Liver (tissue), 9 donors: Measurements from ENCODE around the gene TNNI3K. TPM values are rescaled to one million over a fixed set of nuclear protein-coding genes. Genes with fewer than 3 reads are reported as not detected.

Source experiments
- DNase-seq: peaks from one replicate; pipeline ENCODE4 v3.0.0-alpha.2; 2017; ENCODE audit warnings: low spot score
- H3K27ac ChIP-seq, 2 donors: one replicate each; pipeline ENCODE4 v1.7.0; 2013; ENCODE audit warnings: inconsistent platforms in 2 of 2, low read length in 2 of 2, control low read depth in 1 of 2, low read depth in 1 of 2, mild to moderate bottlenecking in 1 of 2
- H3K27me3 ChIP-seq, 4 donors: one replicate each; pipeline versions ENCODE4 v1.6.1 to v1.7.0; 2013; ENCODE audit warnings: low read length in 3 of 4, inconsistent platforms in 1 of 4, mild to moderate bottlenecking in 1 of 4, moderate library complexity in 1 of 4; ENCODE audit not compliant: control insufficient read depth in 4 of 4, insufficient read depth in 4 of 4
- H3K36me3 ChIP-seq, 4 donors: one replicate each; pipeline versions ENCODE4 v1.6.1 to v1.7.0; 2013; ENCODE audit warnings: low read length in 3 of 4, mild to moderate bottlenecking in 3 of 4, low read depth in 1 of 4, moderate library complexity in 1 of 4; ENCODE audit not compliant: control insufficient read depth in 4 of 4, insufficient read depth in 3 of 4
- H3K4me1 ChIP-seq, 4 donors: one replicate each; pipeline versions ENCODE4 v1.6.1 to v1.7.0; 2013; ENCODE audit warnings: low read length in 3 of 4, mild to moderate bottlenecking in 3 of 4, moderate library complexity in 1 of 4; ENCODE audit not compliant: control insufficient read depth in 4 of 4, insufficient read depth in 4 of 4
- H3K4me3 ChIP-seq, 3 donors: one replicate each; pipeline versions ENCODE4 v1.6.1 to v1.7.0; 2013; ENCODE audit warnings: low read length in 3 of 3, control low read depth in 1 of 3, low read depth in 1 of 3, mild to moderate bottlenecking in 1 of 3
- H3K9ac ChIP-seq, 2 donors: one replicate each; pipeline ENCODE4 v1.7.0; 2013; ENCODE audit warnings: low read length in 2 of 2, mild to moderate bottlenecking in 2 of 2, moderate library complexity in 2 of 2, control low read depth in 1 of 2, low read depth in 1 of 2
- H3K9me3 ChIP-seq, 4 donors: one replicate each; pipeline versions ENCODE4 v1.6.1 to v1.7.0; 2013; ENCODE audit warnings: low read length in 3 of 4; ENCODE audit not compliant: control insufficient read depth in 4 of 4
- ATF3 ChIP-seq: IDR thresholded peaks from 2 replicates; pipeline ENCODE4 v1.6.1; 2016; ENCODE audit warnings: antibody characterized with exemption
- EGR1 ChIP-seq, 2 donors: IDR thresholded peaks; 2 replicates each; pipeline ENCODE4 v1.6.1; 2016 to 2018; ENCODE audit warnings: antibody characterized with exemption in 2 of 2, low read depth in 2 of 2
- FOXA1 ChIP-seq: IDR thresholded peaks from 2 replicates; pipeline ENCODE4 v1.6.1; 2016; ENCODE audit warnings: antibody characterized with exemption
- FOXA2 ChIP-seq: IDR thresholded peaks from 2 replicates; pipeline ENCODE4 v1.6.1; 2016; ENCODE audit warnings: antibody characterized with exemption
- GABPA ChIP-seq, 2 donors: IDR thresholded peaks in 1 of 2; conservative IDR thresholded peaks in 1 of 2; 2 replicates each; pipeline ENCODE4 v1.6.1; 2016; ENCODE audit warnings: antibody characterized with exemption in 2 of 2, mild to moderate bottlenecking in 1 of 2, moderate library complexity in 1 of 2
- HNF4A ChIP-seq, 2 donors: conservative IDR thresholded peaks; 2 replicates each; pipeline ENCODE4 v1.6.1; 2016; ENCODE audit warnings: antibody characterized with exemption in 2 of 2, mild to moderate bottlenecking in 2 of 2
- JUND ChIP-seq, 2 donors: IDR thresholded peaks; 2 replicates each; pipeline ENCODE4 v1.6.1; 2016; ENCODE audit warnings: antibody characterized with exemption in 2 of 2
- NR2F2 ChIP-seq: IDR thresholded peaks from 2 replicates; pipeline ENCODE4 v1.6.1; 2016; ENCODE audit warnings: antibody characterized with exemption
- RAD21 ChIP-seq, 2 donors: IDR thresholded peaks; 2 replicates each; pipeline ENCODE4 v1.6.1; 2016; ENCODE audit warnings: antibody characterized with exemption in 2 of 2, mild to moderate bottlenecking in 2 of 2
- RXRA ChIP-seq, 2 donors: IDR thresholded peaks; 2 replicates each; pipeline ENCODE4 v1.6.1; 2017 to 2018; ENCODE audit warnings: antibody characterized with exemption in 2 of 2, mild to moderate bottlenecking in 1 of 2
- SP1 ChIP-seq: IDR thresholded peaks from 2 replicates; pipeline ENCODE4 v1.6.1; 2018; ENCODE audit warnings: antibody characterized with exemption, mild to moderate bottlenecking
- TAF1 ChIP-seq: conservative IDR thresholded peaks from 2 replicates; pipeline ENCODE4 v1.6.1; 2016; ENCODE audit warnings: antibody characterized with exemption, mild to moderate bottlenecking
- ZBTB33 ChIP-seq: IDR thresholded peaks from 2 replicates; pipeline ENCODE4 v1.6.1; 2016; ENCODE audit warnings: antibody characterized with exemption
- WGBS: extraction: QIAGEN DNeasy Blood & Tissue Kit; methylation state at CpG from one replicate; pipeline ENCODE4 v1.1.7; 2013; 5-methylcytosine and 5-hydroxymethylcytosine counted together
- polyA plus RNA-seq, 2 donors: library from polyadenylated mRNA; stranded (reverse) in 1 of 2; unstranded in 1 of 2; fragments of 200-250 nt in 1 of 2; fragments of >200 nt in 1 of 2; fragmentation: Nextera tagmentation in 1 of 2; extraction: Ambion mirVana in 1 of 2; gene quantifications; one replicate each; pipeline versions ENCODE4 v1.2.1 to v1.2.3, GENCODE V29; 2013 to 2015
- total RNA-seq, 2 donors: library from RNA; depleted of rRNA; stranded (reverse); fragments of >200 nt; gene quantifications; one replicate each; pipeline ENCODE4 v1.2.3, GENCODE V29; 2014
- TF ChIP-seq, protein P1 (sequence below): fragments of 150-350 bp; IDR thresholded peaks from 2 replicates; pipeline ENCODE4 v1.5.1; 2017; ENCODE audit warnings: improper control_type of control experiment, low read depth, low read length; ENCODE audit not compliant: missing input control
- donor health status: healthy.
- donor health status: healthy.
- donor health status: healthy.
- donor health status: healthy.
- donor health status: healthy.

TNNI3K gene
- total and polyA plus RNA-seq, 4 donors = 0.09 to 0.10 TPM; not detected in 2

DNA sequence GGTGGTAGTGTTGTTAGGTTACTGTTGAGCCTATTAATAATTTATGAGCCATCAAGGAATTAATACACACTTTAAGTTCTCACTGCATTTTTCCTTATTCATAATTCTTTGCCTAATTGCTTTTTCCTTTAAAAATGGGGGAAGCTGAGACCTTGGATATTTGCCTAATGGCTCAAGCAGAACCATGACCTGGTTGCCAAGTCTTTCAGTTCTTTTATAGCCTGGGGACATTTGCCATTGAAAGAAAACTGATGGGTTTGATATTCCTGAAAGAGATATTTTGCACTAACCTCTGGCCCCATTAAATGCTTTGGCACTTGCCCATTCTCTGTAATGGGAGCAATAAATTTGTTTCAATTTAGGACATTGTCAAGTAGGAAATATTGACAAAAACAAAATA lies 295.7 kb downstream of the TNNI3K start:
- TF ChIP-seq SP1 (no peak), ZBTB33 (no peak), NR2F2 (no peak), RAD21 (IDR thresholded peaks at IDR 0.05) (no peak), FOXA2 (no peak), ATF3 (no peak), RXRA (IDR thresholded peaks at IDR 0.05) (no peak), EGR1 (IDR thresholded peaks at IDR 0.05; ENCODE audit: low read depth in 2 of 2) (no peak), GABPA (IDR thresholded peaks at IDR 0.05 in 1 of 2, conservative IDR thresholded peaks at IDR 0.05 in 1 of 2) (no peak), TAF1 (no peak)
- TF ChIP-seq, protein P1, sequence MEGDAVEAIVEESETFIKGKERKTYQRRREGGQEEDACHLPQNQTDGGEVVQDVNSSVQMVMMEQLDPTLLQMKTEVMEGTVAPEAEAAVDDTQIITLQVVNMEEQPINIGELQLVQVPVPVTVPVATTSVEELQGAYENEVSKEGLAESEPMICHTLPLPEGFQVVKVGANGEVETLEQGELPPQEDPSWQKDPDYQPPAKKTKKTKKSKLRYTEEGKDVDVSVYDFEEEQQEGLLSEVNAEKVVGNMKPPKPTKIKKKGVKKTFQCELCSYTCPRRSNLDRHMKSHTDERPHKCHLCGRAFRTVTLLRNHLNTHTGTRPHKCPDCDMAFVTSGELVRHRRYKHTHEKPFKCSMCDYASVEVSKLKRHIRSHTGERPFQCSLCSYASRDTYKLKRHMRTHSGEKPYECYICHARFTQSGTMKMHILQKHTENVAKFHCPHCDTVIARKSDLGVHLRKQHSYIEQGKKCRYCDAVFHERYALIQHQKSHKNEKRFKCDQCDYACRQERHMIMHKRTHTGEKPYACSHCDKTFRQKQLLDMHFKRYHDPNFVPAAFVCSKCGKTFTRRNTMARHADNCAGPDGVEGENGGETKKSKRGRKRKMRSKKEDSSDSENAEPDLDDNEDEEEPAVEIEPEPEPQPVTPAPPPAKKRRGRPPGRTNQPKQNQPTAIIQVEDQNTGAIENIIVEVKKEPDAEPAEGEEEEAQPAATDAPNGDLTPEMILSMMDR = no peak

DNA sequence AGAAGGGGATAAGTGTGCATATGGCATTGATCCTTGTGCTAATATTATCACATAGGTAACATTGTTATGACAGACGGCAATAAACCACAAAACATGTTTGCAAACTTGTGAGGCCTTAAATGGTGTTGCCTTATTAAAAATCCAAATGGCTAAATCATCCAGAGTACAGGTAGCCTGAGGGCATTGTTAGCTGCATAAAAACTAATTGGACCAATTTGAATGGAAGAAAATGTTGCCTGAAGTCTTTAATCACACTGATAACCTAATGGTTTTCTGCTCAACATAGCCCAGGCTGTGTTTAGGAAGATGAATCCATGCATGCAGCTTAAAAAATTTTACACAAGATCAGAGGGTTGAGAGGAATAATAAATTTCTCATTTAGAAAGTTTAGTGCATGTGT lies 296.6 kb downstream of the TNNI3K start:
- no peak for DNase-seq
- Histone ChIP-seq H3K27me3 (no peaks in the 10 kb centered on the region), H3K36me3 (no peaks in the 10 kb centered on the region), H3K9me3 (no peaks in the 10 kb centered on the region), H3K4me1 (peaks cover 0 to 1% (median 0%) of the 10 kb centered on the region in 4 donors), H3K27ac (no peak overlapping the region), H3K9ac (no peak overlapping the region), H3K4me3 (no peak overlapping the region)
- TF ChIP-seq TAF1 (no peak), FOXA1 (no peak)
- 80% methylated on average over 1 of the region's 1 CpG for WGBS

More for the DNA sequence above, 295.7 kb downstream of the TNNI3K start:
- no peaks in the 10 kb centered on the region for H3K36me3 ChIP-seq
- H3K27ac ChIP-seq = no peak overlapping the region
- peaks cover 0 to 2% (median 0%) of the 10 kb centered on the region in 4 donors for H3K4me1 ChIP-seq
- no peak overlapping the region for H3K9ac ChIP-seq
- H3K27me3 ChIP-seq = no peaks in the 10 kb centered on the region
- no peak overlapping the region for H3K4me3 ChIP-seq
- no peak for DNase-seq
- no peaks in the 10 kb centered on the region for H3K9me3 ChIP-seq

GRCh38 chr1:74534241-74534640 lies 299.1 kb downstream of the TNNI3K start:
- Histone ChIP-seq H3K36me3 (no peaks in the 10 kb centered on the region), H3K27me3 (no peaks in the 10 kb centered on the region), H3K4me3 (no peak overlapping the region), H3K27ac (no peak overlapping the region), H3K9ac (no peak overlapping the region), H3K9me3 (no peaks in the 10 kb centered on the region), H3K4me1 (peaks cover 0 to 1% (median 0%) of the 10 kb centered on the region in 4 donors)
- DNase-seq = no peak
- 85% methylated on average over 3 of the region's 3 CpGs for WGBS
- TF ChIP-seq JUND (IDR thresholded peaks at IDR 0.05) (no peak), RXRA (IDR thresholded peaks at IDR 0.05) (no peak), EGR1 (IDR thresholded peaks at IDR 0.05; ENCODE audit: low read depth in 2 of 2) (no peak), TAF1 (no peak), HNF4A (conservative IDR thresholded peaks at IDR 0.05) (no peak)
